Retinal pigment epithelial cell (primary cell): ENCODE measurements around the gene UBE2F.
A peak's percentile ranks its signal among the peaks of the same experiment; 100 is the strongest.

Source experiments
- DNase-seq: peaks from one replicate; pipeline ENCODE4 v3.0.0-alpha.2; 2010; ENCODE audit warnings: low read depth
- H3K4me3 ChIP-seq: 2 replicates; pipeline ENCODE4 v1.5.1; 2011; ENCODE audit warnings: mild to moderate bottlenecking, low read length, control low read depth, moderate library complexity
- TF ChIP-seq, protein P1 (sequence below): conservative IDR thresholded peaks from 2 replicates; pipeline ENCODE4 v1.5.1; 2011; ENCODE audit warnings: low read depth, low read length, control low read depth, inconsistent platforms

The UBE2F gene

DNA sequence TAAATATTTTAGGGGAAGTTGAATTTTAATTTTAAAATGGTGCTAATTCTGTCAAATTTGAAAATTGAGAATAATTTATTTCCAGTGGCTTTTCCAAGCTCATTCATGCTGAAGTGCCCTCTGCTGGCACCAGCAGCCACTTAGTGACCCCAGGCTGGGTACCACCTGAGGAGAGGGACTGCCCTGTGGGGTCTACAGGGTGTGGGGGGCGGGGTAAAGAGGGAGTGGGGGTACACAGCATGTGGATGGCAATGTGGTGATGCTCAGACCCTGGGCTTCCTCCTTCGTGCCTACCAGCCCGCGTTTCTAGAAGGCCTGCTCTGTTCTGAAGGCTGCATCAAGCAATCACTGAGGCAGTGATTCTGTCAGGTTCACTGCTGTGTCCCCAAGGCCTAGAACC, 48.9 kb downstream of the UBE2F start:
- no peak overlapping the region for H3K4me3 ChIP-seq
- DNase-seq: no peak

DNA sequence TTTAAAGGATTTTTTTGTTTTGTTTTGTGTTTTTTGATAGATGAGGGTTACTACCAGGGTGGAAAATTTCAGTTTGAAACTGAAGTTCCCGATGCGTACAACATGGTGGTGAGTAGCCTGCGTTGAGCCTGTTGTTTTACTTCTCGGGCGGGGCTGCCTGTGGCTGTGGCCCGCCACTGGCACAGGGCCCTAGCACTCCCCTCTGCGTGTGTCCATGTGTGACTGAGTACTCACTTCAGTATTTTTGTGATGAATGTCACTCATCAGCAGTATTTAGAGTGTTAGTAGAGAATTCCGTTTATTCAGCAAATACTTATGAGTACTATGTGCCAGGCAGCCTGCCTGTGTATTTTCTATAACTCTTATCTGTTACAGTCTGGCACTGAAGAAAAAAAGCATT, 49.7 kb downstream of the UBE2F start:
- DNase-seq: no peak
- H3K4me3 ChIP-seq: no peak overlapping the region
- TF ChIP-seq, protein P1, sequence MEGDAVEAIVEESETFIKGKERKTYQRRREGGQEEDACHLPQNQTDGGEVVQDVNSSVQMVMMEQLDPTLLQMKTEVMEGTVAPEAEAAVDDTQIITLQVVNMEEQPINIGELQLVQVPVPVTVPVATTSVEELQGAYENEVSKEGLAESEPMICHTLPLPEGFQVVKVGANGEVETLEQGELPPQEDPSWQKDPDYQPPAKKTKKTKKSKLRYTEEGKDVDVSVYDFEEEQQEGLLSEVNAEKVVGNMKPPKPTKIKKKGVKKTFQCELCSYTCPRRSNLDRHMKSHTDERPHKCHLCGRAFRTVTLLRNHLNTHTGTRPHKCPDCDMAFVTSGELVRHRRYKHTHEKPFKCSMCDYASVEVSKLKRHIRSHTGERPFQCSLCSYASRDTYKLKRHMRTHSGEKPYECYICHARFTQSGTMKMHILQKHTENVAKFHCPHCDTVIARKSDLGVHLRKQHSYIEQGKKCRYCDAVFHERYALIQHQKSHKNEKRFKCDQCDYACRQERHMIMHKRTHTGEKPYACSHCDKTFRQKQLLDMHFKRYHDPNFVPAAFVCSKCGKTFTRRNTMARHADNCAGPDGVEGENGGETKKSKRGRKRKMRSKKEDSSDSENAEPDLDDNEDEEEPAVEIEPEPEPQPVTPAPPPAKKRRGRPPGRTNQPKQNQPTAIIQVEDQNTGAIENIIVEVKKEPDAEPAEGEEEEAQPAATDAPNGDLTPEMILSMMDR: no peak

More for the DNA sequence above, 48.9 kb downstream of the UBE2F start:
- TF ChIP-seq, protein P1: peak; percentile 49

DNA sequence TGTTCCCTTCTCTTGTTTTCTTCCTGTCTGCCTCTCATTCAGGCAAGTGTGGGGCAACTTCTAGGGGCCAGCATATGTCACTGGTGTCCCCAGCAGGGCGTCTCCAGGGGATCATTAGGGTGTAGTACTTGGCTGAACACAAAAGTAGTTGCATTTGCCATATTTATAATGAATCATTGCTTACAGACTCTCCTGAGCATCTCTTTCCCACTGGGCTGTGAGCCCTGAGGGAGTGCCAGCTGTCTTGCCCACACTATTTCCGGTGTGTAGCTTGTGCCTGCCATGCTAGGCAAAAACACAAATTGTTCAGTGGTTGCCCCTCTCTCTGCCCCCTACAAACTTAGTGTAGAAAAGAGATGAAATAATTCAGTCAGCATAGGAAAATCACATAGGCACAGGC, 53.1 kb downstream of the UBE2F start:
- DNase-seq: no peak
- no peak overlapping the region for H3K4me3 ChIP-seq
- TF ChIP-seq, protein P1: no peak

DNA sequence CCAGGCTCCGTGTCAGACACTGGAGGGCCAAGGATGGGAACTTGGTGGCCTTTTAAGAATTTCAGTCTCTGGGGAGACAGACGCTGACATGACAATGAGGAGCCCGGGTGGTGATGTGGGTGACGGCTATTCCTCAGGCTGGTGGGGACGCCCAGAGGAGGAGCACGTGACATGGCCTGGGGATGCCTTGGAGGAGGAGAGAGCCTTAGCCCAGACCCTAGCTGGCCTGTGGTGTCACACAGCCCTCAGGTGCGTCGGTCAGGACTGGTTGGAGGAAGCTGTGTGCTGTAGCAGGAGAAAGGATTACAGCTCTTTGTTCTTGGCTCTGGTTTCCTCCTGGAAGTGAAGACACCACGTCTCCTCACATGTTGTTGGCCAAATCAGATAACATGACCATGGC, 54.0 kb downstream of the UBE2F start:
- DNase-seq: no peak
- H3K4me3 ChIP-seq: no peak overlapping the region
- TF ChIP-seq, protein P1: no peak

DNA sequence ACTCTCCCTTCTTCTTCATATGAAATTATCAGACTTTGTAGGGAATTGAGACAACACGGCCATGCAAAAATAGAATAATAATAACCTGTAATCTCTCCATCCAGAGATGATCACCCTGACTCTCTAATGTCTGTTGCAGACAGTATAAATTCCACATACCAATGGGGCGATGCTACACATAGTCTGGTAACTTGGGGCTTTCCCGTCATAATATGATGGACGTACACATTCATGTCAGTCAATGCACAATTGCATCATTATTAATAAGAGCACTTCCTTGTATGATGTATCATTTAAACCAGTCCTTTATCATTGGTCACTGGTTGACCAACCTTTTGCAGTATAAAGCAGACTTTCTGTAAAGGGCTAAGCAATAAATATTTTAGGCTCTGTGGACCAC, 54.5 kb downstream of the UBE2F start:
- DNase-seq: no peak
- no peak overlapping the region for H3K4me3 ChIP-seq
- TF ChIP-seq, protein P1: no peak

DNA sequence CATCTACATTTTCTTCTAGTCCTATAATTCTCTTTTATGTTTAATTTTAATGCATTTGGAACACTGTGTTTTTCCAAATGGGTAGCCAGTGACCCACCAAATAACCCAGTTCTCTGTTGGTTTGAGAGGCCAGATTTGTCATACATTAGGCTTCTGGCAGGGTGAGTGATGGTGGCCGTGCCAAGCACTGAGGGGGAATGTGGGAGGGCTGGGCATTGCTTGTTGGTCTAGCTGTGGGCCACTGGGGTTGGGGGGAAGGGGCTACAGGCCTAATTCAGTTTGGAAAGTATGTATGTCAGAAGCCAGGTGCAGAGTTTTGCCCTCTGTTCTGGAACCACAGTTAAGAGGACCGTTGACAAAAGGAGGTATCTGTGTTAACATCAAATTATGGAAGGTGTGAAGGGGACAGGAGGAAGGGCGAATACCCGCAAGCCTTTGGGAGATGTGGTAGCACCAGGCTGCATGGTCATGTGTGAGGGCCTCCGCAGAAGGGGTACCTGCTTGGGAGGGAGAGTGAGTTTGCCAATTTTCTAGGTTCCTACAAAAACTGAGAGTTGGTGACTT, 55.9 kb downstream of the UBE2F start:
- no peak for DNase-seq
- TF ChIP-seq, protein P1: no peak
- H3K4me3 ChIP-seq: no peak overlapping the region

DNA sequence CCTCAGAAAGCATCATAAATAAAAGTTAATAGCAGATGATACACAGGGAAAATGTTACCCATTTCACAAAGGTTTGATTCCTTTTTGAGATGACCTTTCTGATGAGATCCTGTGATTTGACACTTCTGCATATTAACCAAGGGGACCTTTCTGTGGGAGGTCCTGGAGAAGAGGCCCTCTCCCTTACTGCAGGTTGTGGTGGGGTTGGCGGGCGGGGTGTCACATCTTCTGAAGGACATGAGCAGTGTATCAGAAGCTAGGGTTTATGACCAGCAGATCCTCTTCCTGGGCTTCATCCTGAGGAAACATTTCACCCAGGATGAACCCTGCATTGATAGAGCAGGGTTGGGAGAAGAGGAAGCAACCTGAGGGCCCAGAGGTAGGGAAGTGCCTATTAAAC, 56.8 kb downstream of the UBE2F start:
- H3K4me3 ChIP-seq: no peak overlapping the region
- no peak for DNase-seq
- TF ChIP-seq, protein P1: no peak
